OCI-LY1 (cell line): ENCODE data around the gene FABP7.
A peak's percentile ranks its signal among the peaks of the same experiment; 100 is the strongest.

ENCODE experiments used
- H2AFZ ChIP-seq: fragments of 200-600 bp; sonication (generic), shearing (Covaris generic); 2 replicates; pipeline ENCODE4 v1.6.0; 2014; ENCODE audit warnings: antibody characterized with exemption, mild to moderate bottlenecking, low read length
- H3F3A ChIP-seq: fragments of 200-600 bp; sonication (generic), shearing (Covaris generic); 2 replicates; pipeline ENCODE4 v1.6.0; 2014; ENCODE audit warnings: mild to moderate bottlenecking, antibody characterized with exemption, low read length, moderate library complexity; ENCODE audit not compliant: insufficient read depth
- H3K27ac ChIP-seq: fragments of 200-600 bp; sonication (generic); 2 replicates; pipeline ENCODE4 v1.5.1; 2014; ENCODE audit warnings: low read length, mixed run types, mild to moderate bottlenecking, low read depth; ENCODE audit not compliant: poor library complexity, severe bottlenecking
- H3K27me3 ChIP-seq: fragments of 200-600 bp; sonication (generic); 2 replicates; pipeline ENCODE4 v1.6.0; 2014; ENCODE audit warnings: antibody characterized with exemption, mild to moderate bottlenecking, low read length, moderate library complexity; ENCODE audit not compliant: insufficient read depth
- H3K36me3 ChIP-seq: fragments of 200-600 bp; sonication (generic); 2 replicates; pipeline ENCODE4 v1.6.1; 2014; ENCODE audit warnings: mild to moderate bottlenecking, antibody characterized with exemption, low read length, moderate library complexity, mixed read lengths; ENCODE audit not compliant: insufficient read depth
- H3K4me1 ChIP-seq: fragments of 200-600 bp; sonication (generic); 2 replicates; pipeline ENCODE4 v1.5.1; 2014; ENCODE audit warnings: mild to moderate bottlenecking, low read length, moderate library complexity; ENCODE audit not compliant: insufficient read depth, severe bottlenecking
- H3K4me2 ChIP-seq: fragments of 200-600 bp; sonication (generic), shearing (Covaris generic); 2 replicates; pipeline ENCODE4 v1.6.1; 2014; ENCODE audit warnings: low read length
- H3K4me3 ChIP-seq: fragments of 200-600 bp; sonication (generic); 2 replicates; pipeline ENCODE4 v1.5.1; 2014; ENCODE audit warnings: low read length, low read depth, mild to moderate bottlenecking, mixed read lengths; ENCODE audit not compliant: poor library complexity, severe bottlenecking
- H3K79me2 ChIP-seq: fragments of 200-600 bp; shearing (Covaris generic); 2 replicates; pipeline ENCODE4 v1.6.1; 2016; ENCODE audit warnings: mixed run types, low read length, mixed read lengths; ENCODE audit not compliant: insufficient read depth
- H3K9ac ChIP-seq: fragments of 200-600 bp; sonication (generic), shearing (Covaris generic); 2 replicates; pipeline ENCODE4 v1.6.1; 2014; ENCODE audit warnings: mild to moderate bottlenecking, low read length, mixed read lengths
- H3K9me2 ChIP-seq: fragments of 200-600 bp; sonication (generic), shearing (Covaris generic); 2 replicates; pipeline ENCODE4 v1.6.1; 2014; ENCODE audit warnings: low read depth, mild to moderate bottlenecking, low read length, mixed read lengths
- H3K9me3 ChIP-seq: fragments of 200-600 bp; shearing (Covaris generic); 2 replicates; pipeline ENCODE4 v1.6.1; 2014; ENCODE audit warnings: low read length, mixed read lengths
- H4K20me1 ChIP-seq: fragments of 200-600 bp; sonication (generic), shearing (Covaris generic); 2 replicates; pipeline ENCODE4 v1.6.0; 2016; ENCODE audit warnings: mild to moderate bottlenecking, low read length; ENCODE audit not compliant: insufficient read depth
- CTCF ChIP-seq: fragments of 200-600 bp; sonication (generic), shearing (Covaris generic); IDR thresholded peaks from 2 replicates; pipeline ENCODE4 v1.5.1; 2017; ENCODE audit warnings: mild to moderate bottlenecking, antibody characterized with exemption, low read length, moderate library complexity, mixed read lengths
- EZH2 ChIP-seq: fragments of 200-600 bp; sonication (generic), shearing (Covaris generic); IDR thresholded peaks from 2 replicates; pipeline ENCODE4 v1.8.0; 2017; ENCODE audit warnings: borderline replicate concordance, mixed run types, mild to moderate bottlenecking, antibody characterized with exemption, low read length, moderate library complexity, mixed read lengths

FABP7 gene

GRCh38 chr6:122790028-122790422, 10.5 kb downstream of the FABP7 start:
- H3K4me2 ChIP-seq: peak overlapping the region; percentile 3; the same call in 1 of the 2 replicates
- H3K27ac ChIP-seq: no peak overlapping the region
- no peak overlapping the region for H3K9ac ChIP-seq

GRCh38 chr6:122790423-122791309, 11.2 kb downstream of the FABP7 start:
- Histone ChIP-seq H3F3A (no peaks in the 10 kb centered on the region), H3K27me3 (no peaks in the 10 kb centered on the region), H2AFZ (no peak overlapping the region), H3K4me1 (no peaks in the 10 kb centered on the region), H3K9ac (no peak overlapping the region), H3K9me3 (no peaks in the 10 kb centered on the region), H3K9me2 (no peaks in the 10 kb centered on the region), H3K36me3 (no peaks in the 10 kb centered on the region), H3K27ac (no peak overlapping the region), H3K79me2 (no peaks in the 10 kb centered on the region), H4K20me1 (no peaks in the 10 kb centered on the region), H3K4me3 (no peak overlapping the region), H3K4me2 (no peak overlapping the region)
- TF ChIP-seq EZH2 (no peak), CTCF (no peak)

More at GRCh38 chr6:122790028-122790422, 10.5 kb downstream of the FABP7 start:
- Histone ChIP-seq H3K36me3 (no peaks in the 10 kb centered on the region), H2AFZ (no peak overlapping the region), H3K79me2 (no peaks in the 10 kb centered on the region), H3K9me3 (no peaks in the 10 kb centered on the region), H3K4me3 (peak overlapping the region; percentile 43), H4K20me1 (no peaks in the 10 kb centered on the region), H3K4me1 (no peaks in the 10 kb centered on the region), H3K9me2 (no peaks in the 10 kb centered on the region), H3F3A (no peaks in the 10 kb centered on the region), H3K27me3 (no peaks in the 10 kb centered on the region)
- no peak for TF ChIP-seq EZH2
- TF ChIP-seq CTCF: no peak

- Histone ChIP-seq H3K9me3 (no peaks in the 10 kb centered on the region), H3K9me2 (no peaks in the 10 kb centered on the region), H3K4me1 (no peaks in the 10 kb centered on the region), H3F3A (no peaks in the 10 kb centered on the region), H3K27ac (no peak overlapping the region), H3K9ac (no peak overlapping the region), H3K4me3 (no peak overlapping the region), H3K4me2 (no peak overlapping the region), H2AFZ (no peak overlapping the region), H3K36me3 (no peaks in the 10 kb centered on the region), H4K20me1 (no peaks in the 10 kb centered on the region), H3K27me3 (no peaks in the 10 kb centered on the region), H3K79me2 (no peaks in the 10 kb centered on the region)
- TF ChIP-seq EZH2: no peak
- TF ChIP-seq CTCF: no peak
Measured at GRCh38 chr6:122791310-122791679, 11.8 kb downstream of the FABP7 start.
